ENCODE measurements around the gene ARHGAP21. TPM values are rescaled to one million over a fixed set of nuclear protein-coding genes. Genes with fewer than 3 reads are reported as not detected.

The ARHGAP21 gene
- polyA plus RNA-seq, 1 donor (not counting 4 experiments of a cell fraction or from before 2014, with no cell fraction given): 78.5 TPM

DNA sequence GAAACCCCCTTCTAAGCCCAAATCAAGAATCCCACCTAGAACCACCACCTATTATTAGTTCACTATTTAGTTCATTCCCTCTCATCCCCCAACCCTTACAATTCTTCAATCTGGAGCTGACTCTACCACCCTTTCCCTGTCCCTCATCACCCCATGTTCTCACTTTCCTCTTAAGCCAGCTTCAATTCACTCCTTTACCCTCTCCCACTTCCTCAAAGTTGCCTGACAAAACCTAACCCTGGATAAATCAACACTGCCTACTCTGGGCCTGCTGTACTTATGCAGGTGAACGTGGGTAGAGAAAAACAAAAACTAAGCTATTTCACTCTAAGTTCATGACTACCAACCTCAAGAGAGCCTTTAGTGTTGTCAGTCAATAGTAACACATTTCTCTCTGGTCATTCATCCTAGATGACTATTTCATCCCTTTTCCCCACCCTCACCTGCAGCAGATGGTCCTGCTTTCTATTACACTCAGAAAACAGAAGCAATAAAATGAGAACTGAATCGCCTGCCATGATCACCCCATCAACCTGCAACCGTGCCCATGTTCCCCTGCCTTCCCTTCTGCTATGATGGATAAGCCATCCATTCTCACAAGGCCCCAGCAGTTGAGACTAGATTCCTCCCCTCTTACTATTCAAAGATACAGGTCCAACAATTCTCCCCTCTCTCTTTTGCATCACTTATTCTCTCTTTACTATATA is 52.6 kb downstream of the ARHGAP21 start:
- peaks cover 63% of the 10 kb centered on the region for H3K79me2 ChIP-seq (ENCODE audit: control insufficient read depth, insufficient read depth, low read length)
- H4K20me1 ChIP-seq (ENCODE audit: control insufficient read depth, extremely low read depth, insufficient read depth, low read length): no peaks in the 10 kb centered on the region
- DNase-seq (ENCODE audit: low read depth, low spot score) (no peak), FAIRE-seq (no peak)
- H3K4me2 ChIP-seq (ENCODE audit: control insufficient read depth, extremely low read depth, insufficient read depth, low read depth, low read length): no peak overlapping the region
- H3K9me3 ChIP-seq (ENCODE audit: control insufficient read depth, low read depth, low read length): no peaks in the 10 kb centered on the region
- H3K4me1 ChIP-seq (ENCODE audit: control insufficient read depth, extremely low read depth, insufficient read depth, low read length): no peaks in the 10 kb centered on the region
- H3K9ac ChIP-seq (ENCODE audit: control insufficient read depth, extremely low read depth, insufficient read depth, low read length): no peak overlapping the region
- no peaks in the 10 kb centered on the region for H3K27me3 ChIP-seq (ENCODE audit: control insufficient read depth, extremely low read depth, insufficient read depth, low read length)
- no peaks in the 10 kb centered on the region for H3K9me1 ChIP-seq (ENCODE audit: control insufficient read depth, extremely low read depth, insufficient read depth, low read length)
- no peak for TF ChIP-seq CTCF (optimal IDR thresholded peaks at IDR 0.05 in 1 of 3, IDR thresholded peaks at IDR 0.05 in 1 of 3, conservative IDR thresholded peaks at IDR 0.05 in 1 of 3; ENCODE audit: extremely low read depth in 1 of 3, insufficient read depth in 2 of 3, low read length in 3 of 3)
- no peak for TF ChIP-seq EZH2 (IDR thresholded peaks at IDR 0.05; ENCODE audit: low read length)
- H3K4me3 ChIP-seq (ENCODE audit: control insufficient read depth in 2 of 3, extremely low read depth in 1 of 3, insufficient read depth in 2 of 3, low read depth in 1 of 3, low read length in 3 of 3): no peak overlapping the region
- no peak overlapping the region for H2AFZ ChIP-seq (ENCODE audit: control insufficient read depth, low read length)
- H3K36me3 ChIP-seq (ENCODE audit: control insufficient read depth in 2 of 2, extremely low read depth in 1 of 2, insufficient read depth in 2 of 2, low read length in 2 of 2): peaks cover 1 to 7% of the 10 kb centered on the region in 2 experiments
- dilution Hi-C loops (cut with MboI; ENCODE audit: extremely low pct_ligation_motif_present, low sequenced_read_pairs): no loop called here
- no peak overlapping the region for H3K27ac ChIP-seq (ENCODE audit: control insufficient read depth, insufficient read depth, low read length)

- Histone ChIP-seq H3K9me1 (ENCODE audit: control insufficient read depth, extremely low read depth, insufficient read depth, low read length) (no peaks in the 10 kb centered on the region), H3K36me3 (ENCODE audit: control insufficient read depth in 2 of 2, extremely low read depth in 1 of 2, insufficient read depth in 2 of 2, low read length in 2 of 2) (peaks cover 1 to 10% of the 10 kb centered on the region in 2 experiments), H3K27me3 (ENCODE audit: control insufficient read depth, extremely low read depth, insufficient read depth, low read length) (no peaks in the 10 kb centered on the region), H4K20me1 (ENCODE audit: control insufficient read depth, extremely low read depth, insufficient read depth, low read length) (no peaks in the 10 kb centered on the region), H3K4me2 (ENCODE audit: control insufficient read depth, extremely low read depth, insufficient read depth, low read depth, low read length) (no peak overlapping the region), H2AFZ (ENCODE audit: control insufficient read depth, low read length) (no peak overlapping the region), H3K9ac (ENCODE audit: control insufficient read depth, extremely low read depth, insufficient read depth, low read length) (no peak overlapping the region), H3K9me3 (ENCODE audit: control insufficient read depth, low read depth, low read length) (no peaks in the 10 kb centered on the region), H3K27ac (ENCODE audit: control insufficient read depth, insufficient read depth, low read length) (no peak overlapping the region), H3K4me1 (ENCODE audit: control insufficient read depth, extremely low read depth, insufficient read depth, low read length) (no peaks in the 10 kb centered on the region), H3K4me3 (ENCODE audit: control insufficient read depth in 2 of 3, extremely low read depth in 1 of 3, insufficient read depth in 2 of 3, low read depth in 1 of 3, low read length in 3 of 3) (no peak overlapping the region), H3K79me2 (ENCODE audit: control insufficient read depth, insufficient read depth, low read length) (peaks cover 47% of the 10 kb centered on the region)
- TF ChIP-seq CTCF (optimal IDR thresholded peaks at IDR 0.05 in 1 of 3, IDR thresholded peaks at IDR 0.05 in 1 of 3, conservative IDR thresholded peaks at IDR 0.05 in 1 of 3; ENCODE audit: extremely low read depth in 1 of 3, insufficient read depth in 2 of 3, low read length in 3 of 3) (no peak), EZH2 (IDR thresholded peaks at IDR 0.05; ENCODE audit: low read length) (no peak)
- FAIRE-seq: peak; percentile 41
- dilution Hi-C loops (cut with MboI; ENCODE audit: extremely low pct_ligation_motif_present, low sequenced_read_pairs): no loop called here
- no peak for DNase-seq (ENCODE audit: low read depth, low spot score)
These were observed 54.3 kb downstream of the ARHGAP21 start for GRCh38 chr10:24669285-24669852.
